Neural cell (in vitro differentiated cells): Measurements from ENCODE around the gene ICA1L.

ENCODE experiments used
- CTCF ChIP-seq: fragments of 450-650 bp; IDR thresholded peaks from 2 replicates; pipeline ENCODE4 v1.5.1; 2014; ENCODE audit warnings: antibody characterized with exemption, mild to moderate bottlenecking, moderate library complexity; ENCODE audit not compliant: poor library complexity, severe bottlenecking
- EZH2 ChIP-seq: fragments of 200-600, 300-800 bp; shearing (Covaris generic), sonication (generic); IDR thresholded peaks from 2 replicates; pipeline ENCODE4 v1.6.1; 2014; ENCODE audit warnings: antibody characterized with exemption, low read length, borderline replicate concordance, mild to moderate bottlenecking; ENCODE audit not compliant: insufficient read depth, poor library complexity, severe bottlenecking
- POLR2AphosphoS5 ChIP-seq: IDR thresholded peaks from 2 replicates; pipeline ENCODE4 v1.6.1; 2012
- RAD21 ChIP-seq: fragments of 450-650 bp; conservative IDR thresholded peaks from 2 replicates; pipeline ENCODE4 v1.6.1; 2014; ENCODE audit warnings: antibody characterized with exemption, mild to moderate bottlenecking, moderate library complexity
- REST ChIP-seq: IDR thresholded peaks from 2 replicates; pipeline ENCODE4 v1.6.1; 2012; ENCODE audit warnings: borderline replicate concordance
- SMC3 ChIP-seq: fragments of 450-650 bp; conservative IDR thresholded peaks from 2 replicates; pipeline ENCODE4 v1.6.1; 2014; ENCODE audit warnings: antibody characterized with exemption, mild to moderate bottlenecking, moderate library complexity; ENCODE audit not compliant: poor library complexity
- TAF1 ChIP-seq: IDR thresholded peaks from 2 replicates; pipeline ENCODE4 v1.6.1; 2012; ENCODE audit warnings: low read depth

GRCh38 chr2:202818321-202818720 is 53.2 kb downstream of the ICA1L start:
- no peak for TF ChIP-seq CTCF
- no peak for TF ChIP-seq POLR2AphosphoS5
- TF ChIP-seq EZH2: no peak
- TF ChIP-seq REST: no peak
- no peak for TF ChIP-seq RAD21
- no peak for TF ChIP-seq TAF1
- no peak for TF ChIP-seq SMC3
